IPS-18a (cell line): Measurements from ENCODE around the gene TAL1.

Experiments used
- H3K27ac ChIP-seq: one replicate; pipeline ENCODE4 v1.5.1; 2013; ENCODE audit warnings: low read length
- H3K27me3 ChIP-seq: one replicate; pipeline ENCODE4 v1.6.1; 2013; ENCODE audit warnings: mild to moderate bottlenecking, low read length; ENCODE audit not compliant: control insufficient read depth, insufficient read depth
- H3K36me3 ChIP-seq: one replicate; pipeline ENCODE4 v1.6.1; 2013; ENCODE audit warnings: low read depth, low read length; ENCODE audit not compliant: control insufficient read depth
- H3K4me1 ChIP-seq: one replicate; pipeline ENCODE4 v1.6.1; 2013; ENCODE audit warnings: low read depth, low read length; ENCODE audit not compliant: control insufficient read depth
- H3K4me3 ChIP-seq: one replicate; pipeline ENCODE4 v1.5.1; 2013; ENCODE audit warnings: low read length
- H3K9ac ChIP-seq: one replicate; pipeline ENCODE4 v1.6.1; 2013; ENCODE audit warnings: mild to moderate bottlenecking, low read length, moderate library complexity
- H3K9me3 ChIP-seq: one replicate; pipeline ENCODE4 v1.6.1; 2013; ENCODE audit warnings: low read depth, low read length; ENCODE audit not compliant: control insufficient read depth

TAL1 gene

DNA sequence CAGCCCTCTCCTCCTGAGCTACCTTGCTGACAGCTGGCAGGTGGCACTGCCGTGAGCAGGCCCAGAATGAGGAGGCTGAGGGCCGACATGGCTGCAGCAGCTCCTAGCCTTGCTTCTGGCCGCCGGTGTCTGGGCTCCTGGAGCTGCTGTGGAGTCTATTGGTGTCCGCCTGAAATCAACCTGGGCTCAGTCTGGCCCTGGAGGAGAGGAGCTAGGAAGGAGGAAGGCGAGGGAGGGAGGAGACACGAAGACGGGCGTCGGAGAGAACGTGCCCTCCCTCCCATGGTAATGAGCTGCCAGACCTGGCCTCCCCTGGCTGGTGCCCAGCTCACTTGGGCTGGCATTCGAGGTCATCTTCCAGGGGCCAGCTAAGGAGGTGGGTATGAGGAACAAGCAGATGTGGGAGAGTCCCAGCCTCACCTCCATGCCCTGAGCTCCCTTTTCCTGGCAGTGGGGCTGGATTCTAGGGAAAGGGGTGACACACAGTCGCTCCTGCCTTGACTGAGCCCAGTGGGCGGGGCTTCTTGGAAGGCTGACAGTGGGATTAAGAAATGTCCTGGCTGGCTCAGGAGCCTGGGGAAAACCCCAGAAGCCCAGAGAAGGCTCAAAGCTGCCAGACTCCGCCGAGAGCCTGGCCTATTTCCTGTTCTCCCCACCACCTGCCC is 42.0 kb downstream of the TAL1 start, which contains the start of gene PDZK1IP1:
Gene PDZK1IP1, minus strand, starts transcription at position 193 of the 665 bp plus-strand sequence. Its CDS starts 104 bp downstream, at position 89.
- H3K4me1 ChIP-seq: peaks cover 10% of the 10 kb centered on the region
- no peak within 1 kb of the TSS for H3K4me3 ChIP-seq
- peaks cover 14% of the 10 kb centered on the region for H3K27me3 ChIP-seq
- no peaks in the 10 kb centered on the region for H3K36me3 ChIP-seq
- H3K9me3 ChIP-seq: no peaks in the 10 kb centered on the region
- no peak within 1 kb of the TSS for H3K27ac ChIP-seq
- no peak within 1 kb of the TSS for H3K9ac ChIP-seq

DNA sequence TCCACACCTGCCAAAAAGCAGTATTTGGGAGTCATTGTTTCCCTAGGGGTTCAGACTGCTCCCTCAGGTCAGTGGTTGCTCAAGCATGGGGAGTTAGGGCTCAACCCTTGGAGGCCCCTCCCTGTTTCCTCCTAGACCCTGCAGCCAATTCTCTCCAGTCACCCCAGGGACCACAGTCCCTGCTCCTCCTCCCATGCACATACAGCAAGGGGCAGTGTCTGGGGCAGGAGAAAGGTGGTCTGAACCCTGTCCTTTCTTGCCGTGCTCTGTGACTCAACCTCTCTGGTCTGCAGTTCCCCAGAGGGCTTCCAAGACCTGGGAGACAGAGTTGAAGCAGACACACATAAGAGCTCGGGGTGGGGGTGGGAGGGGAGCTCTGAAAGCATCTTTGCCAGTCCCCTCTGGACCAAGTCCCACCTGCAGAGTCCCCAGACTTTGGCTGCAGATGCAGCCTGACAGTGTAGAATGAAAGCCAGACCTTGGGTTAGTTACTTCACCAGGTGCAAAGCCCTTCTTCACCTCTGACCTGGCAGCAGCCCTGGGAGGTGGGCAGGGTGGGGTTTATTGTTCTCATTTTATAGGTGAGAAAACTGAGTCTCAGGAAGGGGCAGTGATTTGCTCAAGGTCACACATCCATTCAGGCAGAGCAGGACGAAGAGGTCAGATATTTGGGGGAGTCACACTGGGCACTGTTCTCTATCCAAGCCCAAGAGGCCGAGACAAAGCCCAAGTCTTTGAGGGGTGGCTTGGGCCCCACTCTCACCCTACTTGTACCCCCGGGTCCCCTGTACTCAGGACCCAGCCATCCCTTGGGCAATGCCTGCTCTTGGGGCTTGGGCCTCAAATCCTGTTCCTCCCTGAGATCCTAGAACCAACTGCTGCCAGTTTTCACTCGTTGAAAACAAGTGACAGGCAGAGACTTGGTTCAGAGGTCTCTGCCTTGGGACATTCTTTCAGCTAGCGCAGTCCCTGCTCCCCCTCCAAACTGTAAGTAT is 42.9 kb downstream of the TAL1 start:
- Histone ChIP-seq H3K27ac (no peak overlapping the region), H3K9ac (no peak overlapping the region), H3K9me3 (no peaks in the 10 kb centered on the region), H3K4me3 (no peak overlapping the region), H3K36me3 (no peaks in the 10 kb centered on the region), H3K27me3 (peaks cover 5% of the 10 kb centered on the region), H3K4me1 (peaks cover 10% of the 10 kb centered on the region)

DNA sequence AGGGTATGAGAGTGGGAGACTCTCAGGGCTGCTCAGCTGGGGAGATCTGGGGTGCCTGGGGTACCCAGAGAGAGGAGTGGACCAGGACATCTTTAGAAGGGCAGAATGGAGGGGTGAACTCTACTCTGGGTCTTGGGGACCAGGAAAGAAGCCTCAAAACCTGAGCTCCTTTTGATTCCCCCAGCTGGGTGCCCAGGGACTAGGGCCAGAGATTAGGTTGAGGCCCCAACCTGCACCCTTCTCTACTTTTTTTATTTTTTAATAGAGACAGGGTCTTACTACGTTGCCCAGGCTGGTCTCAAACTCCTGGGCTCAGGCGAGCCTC is 44.1 kb downstream of the TAL1 start:
- no peaks in the 10 kb centered on the region for H3K36me3 ChIP-seq
- H3K4me3 ChIP-seq: no peak overlapping the region
- H3K9me3 ChIP-seq: no peaks in the 10 kb centered on the region
- H3K27ac ChIP-seq: no peak overlapping the region
- no peak overlapping the region for H3K9ac ChIP-seq
- H3K4me1 ChIP-seq: peaks cover 10% of the 10 kb centered on the region
- H3K27me3 ChIP-seq: no peaks in the 10 kb centered on the region

DNA sequence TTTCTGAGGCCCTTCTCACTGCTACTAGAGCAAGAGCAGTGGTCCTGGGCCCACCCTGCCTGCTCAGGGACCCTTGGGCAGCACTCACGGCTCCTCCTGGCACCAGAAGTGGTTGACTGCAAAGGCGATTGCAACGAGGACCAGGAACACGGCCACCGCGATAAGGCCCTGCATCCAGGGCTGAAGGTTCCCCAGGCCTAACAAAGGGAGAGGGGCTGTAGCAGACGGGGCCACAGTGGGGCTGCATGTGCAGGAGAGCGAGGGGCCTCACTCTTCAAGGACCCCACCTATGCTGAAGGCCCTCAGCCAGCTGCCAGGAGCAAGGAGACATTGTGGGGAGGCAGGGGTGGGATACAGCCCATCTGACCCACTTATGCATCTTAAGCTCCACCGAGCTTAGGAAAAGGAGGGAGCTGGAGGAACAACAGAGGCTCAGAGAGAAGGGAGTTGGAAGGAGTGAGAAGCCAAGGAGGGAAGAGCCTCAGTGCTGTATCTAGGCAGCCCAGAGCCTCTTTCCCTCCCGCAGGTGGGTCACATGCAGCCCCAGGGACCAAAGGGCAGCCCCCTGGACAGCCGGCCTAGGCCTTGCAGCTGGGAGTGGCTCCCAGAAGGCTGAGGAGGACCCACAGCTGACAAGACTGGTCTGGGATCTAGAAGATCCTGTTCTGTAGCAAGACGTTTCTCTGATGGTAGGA is 44.6 kb downstream of the TAL1 start:
- no peaks in the 10 kb centered on the region for H3K9me3 ChIP-seq
- no peak overlapping the region for H3K27ac ChIP-seq
- no peak overlapping the region for H3K4me3 ChIP-seq
- H3K27me3 ChIP-seq: no peaks in the 10 kb centered on the region
- no peaks in the 10 kb centered on the region for H3K36me3 ChIP-seq
- H3K4me1 ChIP-seq: peaks cover 5% of the 10 kb centered on the region
- no peak overlapping the region for H3K9ac ChIP-seq

DNA sequence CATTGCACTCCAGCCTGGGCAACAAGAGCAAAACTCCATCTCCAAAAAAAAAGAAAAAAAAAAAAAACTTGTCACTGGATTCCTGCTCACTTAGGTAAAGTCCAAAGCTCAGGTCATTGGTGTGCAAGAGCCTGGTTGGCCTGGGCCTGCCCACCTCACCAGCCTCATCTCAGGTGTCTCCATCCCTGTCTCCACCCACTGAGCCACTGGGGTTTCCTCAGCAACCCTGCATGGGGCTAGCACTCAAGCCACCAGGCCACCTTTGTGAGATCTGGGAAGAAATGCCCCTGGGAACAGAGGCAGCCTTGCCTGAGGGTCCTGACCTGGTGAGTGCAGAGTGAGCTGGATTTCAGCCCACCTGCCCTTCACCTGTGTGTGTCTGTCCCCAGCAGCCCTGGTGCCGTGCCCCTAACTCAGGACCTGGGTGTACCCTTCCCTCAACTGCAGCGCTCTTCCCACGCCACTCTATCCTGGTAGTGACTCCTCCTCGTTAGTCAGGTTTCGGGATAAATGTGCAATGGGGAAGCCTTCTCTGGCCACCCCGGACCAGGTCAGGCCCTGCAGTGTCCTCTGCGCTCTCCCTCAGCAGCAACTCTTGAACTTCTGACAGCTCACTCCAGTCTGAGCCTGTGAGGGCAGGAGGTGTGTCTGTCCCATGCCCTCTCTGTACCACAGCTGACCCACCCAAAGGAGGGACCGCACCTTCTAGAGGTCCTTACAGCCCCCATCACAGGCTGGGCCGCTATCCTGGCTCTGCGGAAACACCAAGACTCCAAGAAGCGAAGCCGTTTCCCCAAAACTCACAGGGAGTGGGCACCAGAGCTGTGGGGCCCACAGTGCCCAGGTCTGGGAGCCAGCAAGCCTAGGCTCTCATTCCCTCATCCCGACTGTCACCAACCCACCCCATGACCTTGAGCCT is 45.5 kb downstream of the TAL1 start:
- Histone ChIP-seq H3K9ac (no peak overlapping the region), H3K9me3 (no peaks in the 10 kb centered on the region), H3K27me3 (no peaks in the 10 kb centered on the region), H3K36me3 (no peaks in the 10 kb centered on the region), H3K4me3 (no peak overlapping the region), H3K4me1 (no peaks in the 10 kb centered on the region), H3K27ac (no peak overlapping the region)

DNA sequence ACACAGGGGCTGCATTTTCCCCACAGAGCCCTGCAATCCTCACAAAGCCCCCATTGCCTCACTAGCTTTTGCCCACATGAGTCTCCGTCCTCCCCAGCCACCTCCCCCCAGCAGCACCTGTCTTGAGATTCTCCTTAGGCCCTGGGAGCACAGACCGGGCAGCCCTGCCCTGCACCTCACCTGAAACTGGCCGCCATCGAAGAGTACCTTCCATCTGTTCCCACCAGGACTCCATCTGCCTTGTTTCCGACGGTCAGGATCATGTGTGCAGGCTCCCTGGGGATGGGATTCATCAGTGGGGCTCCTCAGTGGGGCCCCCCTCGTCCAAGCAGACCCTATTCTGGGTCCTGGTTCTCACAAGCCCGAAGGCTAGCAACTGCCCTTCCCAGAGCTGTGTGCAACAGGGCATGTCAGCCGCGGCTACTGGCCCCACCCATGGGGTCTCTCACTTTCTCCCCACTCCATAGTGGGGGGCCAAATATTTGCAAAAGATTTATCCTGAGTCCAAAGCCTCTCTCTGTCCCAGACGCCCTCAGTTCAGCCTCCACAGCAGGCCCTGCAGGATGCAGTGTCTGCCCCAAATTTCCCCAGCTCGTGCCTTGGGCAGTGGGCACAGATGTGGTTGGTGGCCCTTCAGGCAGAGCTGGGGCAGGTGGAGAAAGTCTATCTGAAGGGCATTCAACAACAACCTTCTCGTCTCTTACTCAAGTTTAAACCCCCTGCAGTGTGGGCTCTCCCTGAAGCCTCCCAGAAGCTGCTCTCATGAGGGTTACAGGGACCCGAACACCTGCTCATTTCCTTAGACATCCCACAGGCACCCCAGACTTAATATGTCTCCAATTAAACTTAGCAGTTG is 47.0 kb downstream of the TAL1 start:
- no peak overlapping the region for H3K4me3 ChIP-seq
- H3K27me3 ChIP-seq: peaks cover 8% of the 10 kb centered on the region
- H3K9me3 ChIP-seq: no peaks in the 10 kb centered on the region
- H3K4me1 ChIP-seq: no peaks in the 10 kb centered on the region
- H3K9ac ChIP-seq: no peak overlapping the region
- no peaks in the 10 kb centered on the region for H3K36me3 ChIP-seq
- H3K27ac ChIP-seq: no peak overlapping the region

DNA sequence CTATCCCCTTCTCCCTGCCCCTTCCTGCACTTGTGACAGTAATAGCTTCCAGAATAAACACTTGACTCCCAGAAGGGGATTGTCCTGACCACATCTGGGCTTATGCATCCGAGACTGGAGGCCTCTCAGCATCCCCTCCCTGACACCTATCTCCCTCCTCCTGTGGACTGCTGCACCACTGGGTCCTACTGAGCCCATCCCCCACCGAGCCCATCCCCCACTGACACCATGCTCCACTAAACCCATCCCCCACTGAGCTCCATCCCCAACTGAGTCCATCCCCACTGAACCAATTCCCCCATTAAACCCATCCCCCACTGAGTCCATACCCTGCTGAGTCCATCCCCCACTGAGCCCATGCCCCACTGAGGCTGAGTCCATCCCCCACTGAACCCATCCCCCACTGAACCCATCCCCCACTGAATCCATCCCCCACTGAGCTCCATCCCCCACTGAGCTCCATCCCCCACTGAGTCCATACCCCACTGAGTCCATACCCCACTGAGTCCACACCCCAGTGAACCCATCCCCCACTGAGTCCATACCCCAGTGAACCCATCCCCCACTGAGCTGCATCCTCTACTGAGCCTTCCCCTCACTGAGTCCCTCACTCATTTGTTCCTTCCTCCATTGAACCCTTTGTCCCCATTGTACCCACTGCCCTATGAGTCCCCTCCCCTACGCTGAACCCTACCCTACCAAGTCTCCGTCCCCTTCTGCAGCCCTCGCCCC is 47.8 kb downstream of the TAL1 start:
- peaks cover 16% of the 10 kb centered on the region for H3K27me3 ChIP-seq
- H3K9ac ChIP-seq: no peak overlapping the region
- no peaks in the 10 kb centered on the region for H3K36me3 ChIP-seq
- no peaks in the 10 kb centered on the region for H3K4me1 ChIP-seq
- no peaks in the 10 kb centered on the region for H3K9me3 ChIP-seq
- no peak overlapping the region for H3K4me3 ChIP-seq
- H3K27ac ChIP-seq: no peak overlapping the region

DNA sequence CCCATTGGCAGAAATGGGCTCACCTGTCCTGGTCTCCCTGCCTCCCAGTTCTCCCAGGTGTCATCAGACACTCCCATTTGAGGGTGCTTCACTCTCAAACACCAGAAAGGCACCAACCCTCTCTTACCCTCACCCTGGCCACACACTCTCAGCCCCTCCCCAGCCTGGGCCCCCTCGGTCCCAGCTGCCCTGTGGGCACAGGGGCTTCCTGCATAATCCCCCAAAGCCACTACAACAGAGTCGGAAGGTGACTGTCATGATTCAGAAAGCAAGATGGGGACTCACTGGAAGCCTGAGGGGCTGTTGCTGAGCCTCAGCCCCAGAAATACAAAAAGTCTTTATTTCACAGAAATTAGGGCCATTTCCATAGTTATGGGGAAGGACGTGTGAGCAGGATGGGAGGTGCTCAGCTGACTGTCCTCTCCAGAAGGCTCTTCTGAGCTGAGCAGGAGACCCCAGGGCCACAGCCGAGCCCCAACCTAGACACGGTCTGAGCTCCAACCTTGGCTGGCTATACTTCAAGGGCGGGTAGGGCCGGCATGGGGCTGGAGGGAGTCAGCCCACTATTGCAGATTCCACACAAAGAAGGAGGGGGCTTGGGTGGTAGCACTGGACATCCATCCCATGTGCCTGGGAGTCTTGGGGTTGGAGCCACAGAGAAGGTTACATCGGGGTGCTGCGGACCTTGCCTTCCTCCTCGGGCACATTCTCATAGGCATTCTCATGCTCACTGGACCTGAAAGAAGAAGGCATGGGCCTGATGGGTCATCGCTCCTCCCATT is 48.5 kb downstream of the TAL1 start:
- Histone ChIP-seq H3K9ac (no peak overlapping the region), H3K27ac (no peak overlapping the region), H3K27me3 (peaks cover 16% of the 10 kb centered on the region), H3K9me3 (no peaks in the 10 kb centered on the region), H3K4me3 (no peak overlapping the region), H3K36me3 (no peaks in the 10 kb centered on the region), H3K4me1 (peaks cover 4% of the 10 kb centered on the region)

DNA sequence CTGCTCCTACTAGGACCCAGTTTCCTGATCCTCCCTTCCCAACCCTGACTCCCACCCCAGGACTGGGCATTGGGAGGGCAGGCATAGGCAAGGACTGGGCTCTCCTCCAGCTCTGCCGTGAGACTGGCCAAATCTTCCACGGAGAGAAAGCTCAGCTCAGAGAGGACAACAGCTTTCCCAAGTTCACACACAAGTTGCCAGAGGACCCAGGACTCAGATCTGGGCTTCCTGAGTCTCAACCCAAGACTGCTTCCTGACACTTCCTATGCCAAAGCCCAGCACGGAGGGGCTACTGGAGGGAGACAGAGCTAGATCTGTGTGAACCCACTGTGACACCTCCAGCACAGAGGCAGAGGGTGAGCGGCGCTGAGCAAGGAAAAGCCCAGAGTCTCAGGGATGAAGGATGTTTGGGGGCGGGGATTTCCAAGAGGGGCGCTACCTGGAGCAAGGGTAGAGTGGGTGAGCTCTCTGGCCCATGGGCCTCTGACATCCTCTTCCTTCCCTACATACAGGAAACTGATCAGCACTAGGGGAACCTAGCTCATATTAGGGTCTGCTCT is 49.3 kb downstream of the TAL1 start:
- peaks cover 16% of the 10 kb centered on the region for H3K27me3 ChIP-seq
- H3K9ac ChIP-seq: no peak overlapping the region
- H3K4me3 ChIP-seq: no peak overlapping the region
- no peaks in the 10 kb centered on the region for H3K9me3 ChIP-seq
- H3K36me3 ChIP-seq: no peaks in the 10 kb centered on the region
- H3K4me1 ChIP-seq: peaks cover 4% of the 10 kb centered on the region
- no peak overlapping the region for H3K27ac ChIP-seq
